Smooth muscle cell (in vitro differentiated cells): ENCODE results near the gene CACNB2. TPM values are rescaled to one million over a fixed set of nuclear protein-coding genes. Genes with fewer than 3 reads are reported as not detected.

ENCODE experiments used
- DNase-seq: peaks from one replicate; lab custom pipeline; 2025; ENCODE audit not compliant: unreplicated experiment; lab: John Stamatoyannopoulos, UW
- H2AFZ ChIP-seq: fragments of 200-600 bp; sonication (generic); 2 replicates; pipeline ENCODE4 v1.6.0; 2016; ENCODE audit warnings: antibody characterized with exemption, low read depth, mild to moderate bottlenecking
- H3F3A ChIP-seq: fragments of 200-600 bp; sonication (generic); 2 replicates; pipeline ENCODE4 v1.6.0; 2017; ENCODE audit warnings: antibody characterized with exemption, low read depth
- H3K27ac ChIP-seq: fragments of 200-600 bp; sonication (generic); 2 replicates; pipeline ENCODE4 v1.5.1; 2016; ENCODE audit warnings: low read depth, mild to moderate bottlenecking
- H3K27me3 ChIP-seq: fragments of 200-600 bp; sonication (generic); 2 replicates; pipeline ENCODE4 v1.6.1; 2016; ENCODE audit warnings: low read depth, mild to moderate bottlenecking
- H3K36me3 ChIP-seq: fragments of 200-600 bp; sonication (generic); 2 replicates; pipeline ENCODE4 v1.5.1; 2016; ENCODE audit warnings: low read depth
- H3K4me1 ChIP-seq: fragments of 200-600 bp; sonication (generic); 2 replicates; pipeline ENCODE4 v1.5.1; 2016; ENCODE audit warnings: low read depth
- H3K4me2 ChIP-seq: fragments of 200-600 bp; sonication (generic); 2 replicates; pipeline ENCODE4 v1.6.0; 2016; ENCODE audit warnings: mild to moderate bottlenecking
- H3K4me3 ChIP-seq: fragments of 200-600 bp; sonication (generic); 2 replicates; pipeline ENCODE4 v1.5.1; 2016; ENCODE audit warnings: mild to moderate bottlenecking
- H3K79me2 ChIP-seq: fragments of 200-600 bp; sonication (generic); 2 replicates; pipeline ENCODE4 v1.6.0; 2016; ENCODE audit warnings: low read depth, mild to moderate bottlenecking
- H3K9ac ChIP-seq: fragments of 200-600 bp; sonication (generic); 2 replicates; pipeline ENCODE4 v1.6.0; 2016; ENCODE audit warnings: low read depth
- H3K9me3 ChIP-seq: fragments of 200-600 bp; sonication (generic); replicated peaks from 2 replicates; pipeline ENCODE4 v1.5.1; 2016; ENCODE audit warnings: low read depth
- H4K20me1 ChIP-seq: fragments of 200-600 bp; sonication (generic); 2 replicates; pipeline ENCODE4 v1.6.0; 2016; ENCODE audit warnings: low read depth
- WGBS: methylation state at CpG from one replicate; pipeline ENCODE4 v1.1.7; 2016; ENCODE audit warnings: low lambda C conversion rate; 5-methylcytosine and 5-hydroxymethylcytosine counted together
- polyA plus RNA-seq: library from polyadenylated mRNA; unstranded; fragments of >200 nt; fragmentation: Nextera tagmentation; extraction: Ambion mirVana; gene quantifications from 2 replicates; pipeline ENCODE4 v1.2.1, GENCODE V29; 2016
- total RNA-seq: library from RNA; depleted of rRNA; stranded (reverse); fragments of >200 nt; gene quantifications from 2 replicates; pipeline ENCODE4 v1.2.3, GENCODE V29; 2014
- TF ChIP-seq, protein P1 (sequence below): fragments of 200-600 bp; sonication (generic); IDR thresholded peaks from 2 replicates; pipeline ENCODE4 v1.5.1; 2017; ENCODE audit warnings: borderline replicate concordance, mild to moderate bottlenecking, antibody characterized with exemption; ENCODE audit not compliant: insufficient read depth, poor library complexity, severe bottlenecking

CACNB2 gene
- total and polyA plus RNA-seq, 2 experiments from 2014 or later = 0.04 to 1.1 TPM

DNA sequence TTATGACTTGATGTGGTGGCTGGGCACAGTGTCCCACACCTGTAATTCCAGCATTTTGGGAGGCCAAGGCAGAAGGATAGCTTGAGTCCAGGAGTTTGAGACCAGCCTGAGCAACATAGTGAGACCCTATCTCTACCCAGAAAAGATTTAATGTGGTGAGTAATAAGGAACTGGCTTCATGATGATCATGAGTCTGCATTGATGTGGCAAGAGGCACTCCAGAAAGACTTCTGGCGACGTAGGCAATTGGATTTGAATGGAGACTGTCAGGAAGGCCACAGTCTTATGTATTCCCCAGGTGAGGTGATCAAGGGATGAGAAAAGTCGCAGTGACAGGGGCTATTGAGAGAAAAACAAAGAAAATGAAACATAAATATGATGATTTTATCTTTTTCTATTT, 138.0 kb downstream of the CACNB2 start:
- Histone ChIP-seq H3F3A (no peaks in the 10 kb centered on the region), H3K27ac (no peak overlapping the region), H4K20me1 (no peaks in the 10 kb centered on the region), H3K36me3 (no peaks in the 10 kb centered on the region), H2AFZ (no peak overlapping the region), H3K9ac (no peak overlapping the region), H3K79me2 (no peaks in the 10 kb centered on the region), H3K27me3 (no peaks in the 10 kb centered on the region), H3K9me3 (no peaks in the 10 kb centered on the region), H3K4me3 (no peak overlapping the region), H3K4me2 (no peak overlapping the region), H3K4me1 (no peaks in the 10 kb centered on the region)
- WGBS = 88% methylated on average over 3 of the region's 3 CpGs
- DNase-seq = no peak
- TF ChIP-seq, protein P1, sequence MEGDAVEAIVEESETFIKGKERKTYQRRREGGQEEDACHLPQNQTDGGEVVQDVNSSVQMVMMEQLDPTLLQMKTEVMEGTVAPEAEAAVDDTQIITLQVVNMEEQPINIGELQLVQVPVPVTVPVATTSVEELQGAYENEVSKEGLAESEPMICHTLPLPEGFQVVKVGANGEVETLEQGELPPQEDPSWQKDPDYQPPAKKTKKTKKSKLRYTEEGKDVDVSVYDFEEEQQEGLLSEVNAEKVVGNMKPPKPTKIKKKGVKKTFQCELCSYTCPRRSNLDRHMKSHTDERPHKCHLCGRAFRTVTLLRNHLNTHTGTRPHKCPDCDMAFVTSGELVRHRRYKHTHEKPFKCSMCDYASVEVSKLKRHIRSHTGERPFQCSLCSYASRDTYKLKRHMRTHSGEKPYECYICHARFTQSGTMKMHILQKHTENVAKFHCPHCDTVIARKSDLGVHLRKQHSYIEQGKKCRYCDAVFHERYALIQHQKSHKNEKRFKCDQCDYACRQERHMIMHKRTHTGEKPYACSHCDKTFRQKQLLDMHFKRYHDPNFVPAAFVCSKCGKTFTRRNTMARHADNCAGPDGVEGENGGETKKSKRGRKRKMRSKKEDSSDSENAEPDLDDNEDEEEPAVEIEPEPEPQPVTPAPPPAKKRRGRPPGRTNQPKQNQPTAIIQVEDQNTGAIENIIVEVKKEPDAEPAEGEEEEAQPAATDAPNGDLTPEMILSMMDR = no peak

DNA sequence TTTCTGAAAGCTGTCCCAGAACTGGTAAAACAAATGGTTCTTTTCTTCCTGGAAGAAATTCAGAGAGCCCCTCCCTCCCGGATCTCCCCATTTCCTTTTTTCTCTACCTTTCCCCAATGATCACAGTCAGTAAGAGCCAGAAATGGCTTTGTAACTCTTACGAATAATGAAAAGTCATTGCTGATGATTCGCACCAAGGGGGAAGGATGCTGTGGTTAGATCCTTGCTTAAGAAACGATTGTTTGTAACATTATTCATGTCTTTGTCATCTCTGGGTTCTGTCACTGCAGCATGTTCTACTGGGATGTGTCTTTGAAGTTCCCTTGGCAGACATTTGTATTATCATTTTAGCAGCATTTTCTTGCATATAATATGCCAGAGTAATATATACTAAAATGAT, 138.9 kb downstream of the CACNB2 start:
- DNase-seq = no peak
- H3K27ac ChIP-seq = no peak overlapping the region
- no peaks in the 10 kb centered on the region for H3K27me3 ChIP-seq
- no peak overlapping the region for H2AFZ ChIP-seq
- 59% methylated on average over 4 of the region's 4 CpGs for WGBS
- no peaks in the 10 kb centered on the region for H3K9me3 ChIP-seq
- H3K4me1 ChIP-seq = no peaks in the 10 kb centered on the region
- no peaks in the 10 kb centered on the region for H4K20me1 ChIP-seq
- H3F3A ChIP-seq = no peaks in the 10 kb centered on the region
- H3K79me2 ChIP-seq = no peaks in the 10 kb centered on the region
- no peak overlapping the region for H3K9ac ChIP-seq
- no peaks in the 10 kb centered on the region for H3K36me3 ChIP-seq
- H3K4me3 ChIP-seq = no peak overlapping the region
- no peak overlapping the region for H3K4me2 ChIP-seq
- TF ChIP-seq, protein P1 = no peak

DNA sequence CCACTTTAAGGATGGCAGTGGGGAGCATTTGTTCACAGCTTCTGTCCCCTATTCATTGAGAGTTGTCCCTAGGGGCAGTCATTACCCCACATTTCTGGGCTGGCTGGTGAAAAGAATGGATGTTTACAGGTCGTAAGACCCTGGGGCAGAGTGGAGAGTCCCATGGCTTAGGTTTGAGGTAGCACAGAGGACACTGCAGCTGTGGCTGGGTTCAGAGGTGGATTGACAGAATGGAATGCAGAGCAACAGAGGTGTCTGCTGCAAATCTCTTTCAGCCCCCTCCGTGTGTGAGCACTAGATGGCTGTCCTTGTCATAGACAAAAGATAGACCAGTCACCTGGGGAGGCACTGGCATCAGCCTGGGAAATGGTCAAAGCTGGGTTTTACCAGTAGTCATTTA, 141.9 kb downstream of the CACNB2 start:
- Histone ChIP-seq H3K9me3 (no peaks in the 10 kb centered on the region), H4K20me1 (no peaks in the 10 kb centered on the region), H3F3A (no peaks in the 10 kb centered on the region), H3K4me1 (no peaks in the 10 kb centered on the region), H3K9ac (no peak overlapping the region), H3K36me3 (no peaks in the 10 kb centered on the region), H3K4me2 (no peak overlapping the region), H2AFZ (no peak overlapping the region), H3K4me3 (no peak overlapping the region), H3K27ac (no peak overlapping the region), H3K27me3 (no peaks in the 10 kb centered on the region), H3K79me2 (no peaks in the 10 kb centered on the region)
- TF ChIP-seq, protein P1 = no peak
- no peak for DNase-seq
- 43% methylated on average over 2 of the region's 2 CpGs for WGBS

DNA sequence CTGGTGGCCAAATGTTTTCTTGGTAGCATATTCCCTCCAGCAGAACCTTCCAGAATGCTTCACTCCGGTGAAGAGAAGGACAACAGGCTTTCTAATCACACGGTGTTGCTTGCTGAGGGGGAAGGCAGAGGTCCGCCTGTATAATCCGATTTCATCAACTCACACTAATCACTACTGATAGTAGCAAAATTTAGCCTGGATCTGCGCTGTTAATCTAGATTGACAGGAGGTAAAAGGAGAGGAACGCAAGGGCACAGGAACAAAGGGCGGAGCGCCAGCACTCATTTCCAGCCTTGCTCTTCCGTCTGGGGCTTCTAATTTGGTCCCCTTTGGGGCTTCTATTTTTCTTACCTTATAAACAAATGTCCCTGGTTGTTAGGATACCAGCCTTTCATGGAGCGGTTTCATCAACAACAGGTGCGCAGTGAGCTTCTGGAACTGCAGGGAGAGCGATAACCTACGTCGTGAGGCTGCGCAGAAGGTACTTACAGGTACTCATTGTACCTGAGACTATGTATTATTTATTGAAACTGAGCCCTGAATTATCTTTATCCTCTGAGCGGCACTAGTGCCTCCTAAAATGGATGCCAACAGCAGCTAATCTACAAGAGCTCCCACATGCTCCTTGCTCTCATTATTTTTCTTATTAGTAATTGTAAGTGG, 150.6 kb downstream of the CACNB2 start:
- H4K20me1 ChIP-seq = no peaks in the 10 kb centered on the region
- TF ChIP-seq, protein P1 = no peak
- no peaks in the 10 kb centered on the region for H3K9me3 ChIP-seq
- no peak overlapping the region for H3K9ac ChIP-seq
- no peak overlapping the region for H3K4me3 ChIP-seq
- no peak overlapping the region for H3K27ac ChIP-seq
- no peak overlapping the region for H3K4me2 ChIP-seq
- H2AFZ ChIP-seq = no peak overlapping the region
- no peaks in the 10 kb centered on the region for H3F3A ChIP-seq
- no peaks in the 10 kb centered on the region for H3K36me3 ChIP-seq
- no peaks in the 10 kb centered on the region for H3K4me1 ChIP-seq
- 93% methylated on average over 16 of the region's 16 CpGs for WGBS
- no peak for DNase-seq
- no peaks in the 10 kb centered on the region for H3K79me2 ChIP-seq
- no peaks in the 10 kb centered on the region for H3K27me3 ChIP-seq
